ENCODE measurements around the gene WRAP53. TPM values are rescaled to one million over a fixed set of nuclear protein-coding genes. Genes with fewer than 3 reads are reported as not detected.

Gene WRAP53
- total RNA-seq, 1 donor from 2014 or later: 8.3 TPM

GRCh38 chr17:7717756-7718350 lies 29.6 kb downstream of the WRAP53 start:
- Histone ChIP-seq H3K9me3 (no peaks in the 10 kb centered on the region), H3K27ac (no peak overlapping the region), H3K4me1 (peaks cover 19% of the 10 kb centered on the region), H3K4me3 (peak overlapping the region; percentile 67), H3K36me3 (no peaks in the 10 kb centered on the region), H3K27me3 (ENCODE audit: low read depth) (peaks cover 29% of the 10 kb centered on the region)
- TF ChIP-seq CTCF (IDR thresholded peaks at IDR 0.05): no peak
- no peak for DNase-seq
- ATAC-seq: peak; percentile 38 to 42
- intact Hi-C loops (cut with DNase I): no loop called here

GRCh38 chr17:7719661-7720060 lies 31.4 kb downstream of the WRAP53 start:
- DNase-seq: no peak
- peaks cover 29% of the 10 kb centered on the region for H3K27me3 ChIP-seq (ENCODE audit: low read depth)

GRCh38 chr17:7720125-7720524 lies 31.8 kb downstream of the WRAP53 start:
- peaks cover 25% of the 10 kb centered on the region for H3K27me3 ChIP-seq (ENCODE audit: low read depth)
- peaks cover 19% of the 10 kb centered on the region for H3K4me1 ChIP-seq
- H3K36me3 ChIP-seq: no peaks in the 10 kb centered on the region
- DNase-seq (no peak), ATAC-seq (no peak)
- no peak overlapping the region for H3K27ac ChIP-seq
- TF ChIP-seq CTCF (IDR thresholded peaks at IDR 0.05): no peak
- intact Hi-C loops (cut with DNase I): no loop called here
- H3K4me3 ChIP-seq: no peak overlapping the region
- no peaks in the 10 kb centered on the region for H3K9me3 ChIP-seq

More at GRCh38 chr17:7719661-7720060, 31.4 kb downstream of the WRAP53 start:
- peaks cover 19% of the 10 kb centered on the region for H3K4me1 ChIP-seq
- H3K9me3 ChIP-seq: no peaks in the 10 kb centered on the region
- no peak for TF ChIP-seq CTCF (IDR thresholded peaks at IDR 0.05)
- no peak overlapping the region for H3K4me3 ChIP-seq
- H3K27ac ChIP-seq: no peak overlapping the region
- no peak for ATAC-seq
- intact Hi-C loops (cut with DNase I): no loop called here
- no peaks in the 10 kb centered on the region for H3K36me3 ChIP-seq

GRCh38 chr17:7721612-7722011 lies 33.3 kb downstream of the WRAP53 start:
- ATAC-seq: no peak
- Histone ChIP-seq H3K27me3 (ENCODE audit: low read depth) (peaks cover 12% of the 10 kb centered on the region), H3K4me1 (peaks cover 15% of the 10 kb centered on the region), H3K36me3 (no peaks in the 10 kb centered on the region), H3K9me3 (no peaks in the 10 kb centered on the region), H3K4me3 (no peak overlapping the region), H3K27ac (no peak overlapping the region)
- intact Hi-C loops (cut with DNase I): no loop called here
- DNase-seq: no peak
- TF ChIP-seq CTCF (IDR thresholded peaks at IDR 0.05): no peak

- Histone ChIP-seq H3K4me3 (no peak overlapping the region), H3K4me1 (no peaks in the 10 kb centered on the region), H3K27ac (no peak overlapping the region), H3K27me3 (ENCODE audit: low read depth) (peaks cover 18% of the 10 kb centered on the region), H3K36me3 (no peaks in the 10 kb centered on the region), H3K9me3 (no peaks in the 10 kb centered on the region)
- DNase-seq (no peak), ATAC-seq (no peak)
- intact Hi-C loops (cut with DNase I): no loop called here
- no peak for TF ChIP-seq CTCF (IDR thresholded peaks at IDR 0.05)
Measured at GRCh38 chr17:7727886-7728285, 39.6 kb downstream of the WRAP53 start.
